Stomach (tissue), 4 donors: ENCODE results near the gene CDK5RAP3.

Experiments used
- EP300 ChIP-seq: sonication (generic); formaldehyde crosslinking; IDR thresholded peaks from one replicate; pipeline ENCODE4 v1.6.1; 2017; ENCODE audit warnings: antibody characterized with exemption
- POLR2A ChIP-seq, 4 donors: fragments of 450-650 bp; IDR thresholded peaks; one replicate each; pipeline ENCODE4 v1.6.1; 2016; ENCODE audit warnings: antibody characterized with exemption in 4 of 4, control low read depth in 2 of 4, mild to moderate bottlenecking in 1 of 4, moderate library complexity in 1 of 4
- POLR2AphosphoS5 ChIP-seq, 3 donors: sonication (generic); formaldehyde crosslinking; IDR thresholded peaks; one replicate each; pipeline ENCODE4 v1.6.1; 2016; ENCODE audit warnings: antibody characterized with exemption in 3 of 3
- TF ChIP-seq, protein P1 (sequence below), 7 experiments: fragments of 450-650 bp in 4 of 7; fragments of 200-600 bp in 3 of 7; sonication (generic) in 3 of 7; IDR thresholded peaks; one replicate each; pipeline ENCODE4 v1.5.1; 2016 to 2019; ENCODE audit warnings: antibody characterized with exemption in 7 of 7, control low read depth in 2 of 7, mild to moderate bottlenecking in 1 of 7

DNA sequence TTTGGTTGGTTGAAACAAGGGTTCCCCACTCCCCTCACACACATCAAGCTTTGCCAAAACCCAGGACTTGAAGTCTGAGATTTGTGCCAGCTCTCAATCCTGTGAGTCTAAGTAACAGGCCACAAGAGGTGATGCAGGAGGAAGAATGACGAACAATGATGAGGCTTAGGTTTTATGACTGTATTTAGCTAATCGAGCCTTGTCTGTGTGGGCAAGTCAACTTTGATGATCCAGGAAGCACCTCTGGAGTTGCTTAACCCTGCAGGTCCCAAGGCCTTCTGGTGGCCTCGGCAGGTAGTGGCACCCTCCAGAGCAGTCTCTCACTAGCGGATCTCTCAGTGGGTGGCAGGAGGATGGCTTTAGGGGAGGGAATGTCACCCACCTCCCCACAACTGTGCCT lies 28.7 kb downstream of the CDK5RAP3 start:
- TF ChIP-seq POLR2A (IDR thresholded peaks at IDR 0.05) = no peak
- TF ChIP-seq, protein P1, sequence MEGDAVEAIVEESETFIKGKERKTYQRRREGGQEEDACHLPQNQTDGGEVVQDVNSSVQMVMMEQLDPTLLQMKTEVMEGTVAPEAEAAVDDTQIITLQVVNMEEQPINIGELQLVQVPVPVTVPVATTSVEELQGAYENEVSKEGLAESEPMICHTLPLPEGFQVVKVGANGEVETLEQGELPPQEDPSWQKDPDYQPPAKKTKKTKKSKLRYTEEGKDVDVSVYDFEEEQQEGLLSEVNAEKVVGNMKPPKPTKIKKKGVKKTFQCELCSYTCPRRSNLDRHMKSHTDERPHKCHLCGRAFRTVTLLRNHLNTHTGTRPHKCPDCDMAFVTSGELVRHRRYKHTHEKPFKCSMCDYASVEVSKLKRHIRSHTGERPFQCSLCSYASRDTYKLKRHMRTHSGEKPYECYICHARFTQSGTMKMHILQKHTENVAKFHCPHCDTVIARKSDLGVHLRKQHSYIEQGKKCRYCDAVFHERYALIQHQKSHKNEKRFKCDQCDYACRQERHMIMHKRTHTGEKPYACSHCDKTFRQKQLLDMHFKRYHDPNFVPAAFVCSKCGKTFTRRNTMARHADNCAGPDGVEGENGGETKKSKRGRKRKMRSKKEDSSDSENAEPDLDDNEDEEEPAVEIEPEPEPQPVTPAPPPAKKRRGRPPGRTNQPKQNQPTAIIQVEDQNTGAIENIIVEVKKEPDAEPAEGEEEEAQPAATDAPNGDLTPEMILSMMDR (IDR thresholded peaks at IDR 0.05) = no peak
- no peak for TF ChIP-seq EP300
- no peak for TF ChIP-seq POLR2AphosphoS5 (IDR thresholded peaks at IDR 0.05)
